OCI-LY7 (cell line): ENCODE data around the gene ALX1. TPM values are rescaled to one million over a fixed set of nuclear protein-coding genes. Genes with fewer than 3 reads are reported as not detected.

Experiments
- BruUV-seq: library from RNA; stranded (reverse); fragments of 400-500 nt; replicated peaks from 2 replicates; lab custom pipeline; 2021; lab: Mats Ljungman, UMichigan
- CTCF ChIA-PET: fragments of 300-600 bp; sonication (Branson Sonifier 250); formaldehyde crosslinking; loops from one replicate; lab custom pipeline; 2022; ENCODE audit warnings: antibody characterized with exemption; ENCODE audit not compliant: unreplicated experiment; lab: Charles Lee
- POLR2A ChIA-PET: fragments of 300-600 bp; sonication (Branson Sonifier 250); formaldehyde crosslinking; loops from one replicate; lab custom pipeline; 2022; ENCODE audit warnings: antibody characterized with exemption; lab: Charles Lee
- DNase-seq: peaks from one replicate; pipeline ENCODE4 v3.0.0-alpha.2; 2015; ENCODE audit warnings: low spot score
- H2AFZ ChIP-seq: fragments of 200-600 bp; sonication (generic), shearing (Covaris generic); 2 replicates; pipeline ENCODE4 v1.6.1; 2014; ENCODE audit warnings: mild to moderate bottlenecking, antibody characterized with exemption, low read length, moderate library complexity
- H3K27ac ChIP-seq: fragments of 200-600 bp; sonication (generic); 2 replicates; pipeline ENCODE4 v1.5.1; 2014; ENCODE audit warnings: mixed run types, low read depth, mild to moderate bottlenecking, moderate library complexity, low read length, inconsistent platforms; ENCODE audit not compliant: poor library complexity, severe bottlenecking
- H3K36me3 ChIP-seq: fragments of 200-600 bp; sonication (generic); 2 replicates; pipeline ENCODE4 v1.6.1; 2014; ENCODE audit warnings: mild to moderate bottlenecking, antibody characterized with exemption, low read length, moderate library complexity, mixed read lengths; ENCODE audit not compliant: insufficient read depth
- H3K4me1 ChIP-seq: fragments of 200-600 bp; sonication (generic); 2 replicates; pipeline ENCODE4 v1.5.1; 2014; ENCODE audit warnings: mild to moderate bottlenecking, low read length; ENCODE audit not compliant: insufficient read depth, poor library complexity, severe bottlenecking
- H3K4me2 ChIP-seq: fragments of 200-600 bp; sonication (generic); 2 replicates; pipeline ENCODE4 v1.6.1; 2014; ENCODE audit warnings: mild to moderate bottlenecking, low read length
- H3K4me3 ChIP-seq: fragments of 200-600 bp; sonication (generic); 2 replicates; pipeline ENCODE4 v1.5.1; 2014; ENCODE audit warnings: mild to moderate bottlenecking, low read depth, low read length; ENCODE audit not compliant: poor library complexity, severe bottlenecking
- H3K79me2 ChIP-seq: fragments of 200-600 bp; sonication (generic); 2 replicates; pipeline ENCODE4 v1.6.1; 2016; ENCODE audit warnings: low read depth, mild to moderate bottlenecking, low read length, moderate library complexity, mixed read lengths; ENCODE audit not compliant: insufficient read depth
- H3K9me2 ChIP-seq: fragments of 200-600 bp; sonication (generic); 2 replicates; pipeline ENCODE4 v1.6.1; 2016; ENCODE audit warnings: mild to moderate bottlenecking, low read length, mixed read lengths; ENCODE audit not compliant: insufficient read depth
- H3K9me3 ChIP-seq: fragments of 200-600 bp; sonication (generic); 2 replicates; pipeline ENCODE4 v1.6.1; 2014; ENCODE audit warnings: mild to moderate bottlenecking, mixed run types, low read length, mixed read lengths
- H4K20me1 ChIP-seq: fragments of 200-600 bp; sonication (generic); 2 replicates; pipeline ENCODE4 v1.6.1; 2014; ENCODE audit warnings: mild to moderate bottlenecking, antibody characterized with exemption, low read length, moderate library complexity, mixed read lengths; ENCODE audit not compliant: insufficient read depth
- CTCF ChIP-seq: fragments of 200-600 bp; sonication (generic); conservative IDR thresholded peaks from 2 replicates; pipeline ENCODE4 v1.5.1; 2014; ENCODE audit warnings: mild to moderate bottlenecking, antibody characterized with exemption, low read length, moderate library complexity, mixed read lengths
- EZH2phosphoT487 ChIP-seq: fragments of 200-600 bp; sonication (generic); IDR thresholded peaks from 2 replicates; pipeline ENCODE4 v1.6.1; 2018; ENCODE audit warnings: low read depth, borderline replicate concordance, mild to moderate bottlenecking, mixed run types, antibody characterized with exemption, low read length, moderate library complexity, mixed read lengths
- intact Hi-C: fragments of 100-400 bp; cut with micrococcal nuclease; formaldehyde crosslinking; loops from one replicate; pipeline ENCODE4 v1.10.0; 2022; ENCODE audit not compliant: unreplicated experiment
- total RNA-seq, 2 experiments: library from RNA; depleted of rRNA in 1 of 2; stranded (reverse); fragments of >200 nt in 1 of 2; shearing (Covaris generic) in 1 of 2; gene quantifications; 2 replicates each; pipeline ENCODE4 v1.2.3, GENCODE V29; 2014 to 2022

ALX1 gene
- total RNA-seq, 2 experiments from 2014 or later: not detected

GRCh38 chr12:85281636-85282312, 1.8 kb downstream of the ALX1 start:
- Histone ChIP-seq H3K4me2 (no peak overlapping the region), H3K79me2 (no peaks in the 10 kb centered on the region), H3K27ac (no peak overlapping the region), H4K20me1 (no peaks in the 10 kb centered on the region), H3K4me1 (no peaks in the 10 kb centered on the region), H3K4me3 (no peak overlapping the region), H3K9me2 (no peaks in the 10 kb centered on the region), H3K9me3 (no peaks in the 10 kb centered on the region), H3K36me3 (no peaks in the 10 kb centered on the region), H2AFZ (no peak overlapping the region)
- intact Hi-C loops: no loop called here
- BruUV-seq: no TSS peak
- TF ChIP-seq EZH2phosphoT487: no peak
- CTCF ChIA-PET: no interaction called here
- POLR2A ChIA-PET: interaction anchor here (1.0 kb wide), 1 partner anchor 22 kb away, joined by 4 read pairs; no protein-coding TSS in a partner anchor
- no peak for DNase-seq

- Histone ChIP-seq H2AFZ (no peak overlapping the region), H3K9me2 (no peaks in the 10 kb centered on the region), H3K4me3 (no peak overlapping the region), H3K27ac (no peak overlapping the region), H3K79me2 (no peaks in the 10 kb centered on the region), H3K4me2 (no peak overlapping the region), H3K9me3 (no peaks in the 10 kb centered on the region), H3K36me3 (no peaks in the 10 kb centered on the region), H4K20me1 (no peaks in the 10 kb centered on the region), H3K4me1 (no peaks in the 10 kb centered on the region)
- CTCF ChIA-PET: no interaction called here
- intact Hi-C loops: no loop called here
- TF ChIP-seq EZH2phosphoT487 (no peak), CTCF (no peak)
- POLR2A ChIA-PET: no interaction called here
- no peak for DNase-seq
- no TSS peak for BruUV-seq
These were observed 3.5 kb downstream of the ALX1 start for GRCh38 chr12:85283560-85283959.

- intact Hi-C loops: no loop called here
- H3K9me3 ChIP-seq: no peaks in the 10 kb centered on the region
- H3K79me2 ChIP-seq: no peaks in the 10 kb centered on the region
- H2AFZ ChIP-seq: no peak overlapping the region
- H3K4me3 ChIP-seq: no peak overlapping the region
- BruUV-seq: no TSS peak
- no peaks in the 10 kb centered on the region for H3K4me1 ChIP-seq
- no peak for TF ChIP-seq EZH2phosphoT487
- TF ChIP-seq CTCF: no peak
- no peak for DNase-seq
- no peaks in the 10 kb centered on the region for H3K36me3 ChIP-seq
- H3K4me2 ChIP-seq: no peak overlapping the region
- no peaks in the 10 kb centered on the region for H4K20me1 ChIP-seq
- no peak overlapping the region for H3K27ac ChIP-seq
- no peaks in the 10 kb centered on the region for H3K9me2 ChIP-seq
- CTCF ChIA-PET: no interaction called here
- POLR2A ChIA-PET: no interaction called here
These were observed 16.3 kb downstream of the ALX1 start for GRCh38 chr12:85296362-85296761.
